Measurements from ENCODE around the gene ANGPTL2.
"Not testable (repeated sequence)": the region's sequence is repeated elsewhere in the genome, so short reads cannot be mapped to it uniquely, and the experiment has no call there.

The ANGPTL2 gene

GRCh38 chr9:127154390-127155191 is 32.2 kb upstream of the ANGPTL2 start:
- DNase-seq = no peak

GRCh38 chr9:127154003-127154389 is 31.6 kb upstream of the ANGPTL2 start:
- DNase-seq = no peak

- no peak for DNase-seq
These were observed 31.1 kb upstream of the ANGPTL2 start for GRCh38 chr9:127153501-127153900.

- DNase-seq = no peak
These were observed 27.3 kb upstream of the ANGPTL2 start for GRCh38 chr9:127149463-127150390.

GRCh38 chr9:127149010-127149409 is 26.6 kb upstream of the ANGPTL2 start:
- no peak for DNase-seq

GRCh38 chr9:127148014-127148413 is 25.6 kb upstream of the ANGPTL2 start:
- no peak for DNase-seq

GRCh38 chr9:127147251-127147650 is 24.8 kb upstream of the ANGPTL2 start:
- DNase-seq = no peak

GRCh38 chr9:127146841-127147240 is 24.4 kb upstream of the ANGPTL2 start:
- DNase-seq = not testable (repeated sequence)

- DNase-seq = no peak
These were observed 22.4 kb upstream of the ANGPTL2 start for GRCh38 chr9:127144670-127145445.

- no peak for DNase-seq
These were observed 21.6 kb upstream of the ANGPTL2 start for GRCh38 chr9:127143920-127144465.

GRCh38 chr9:127142931-127143464 is 20.6 kb upstream of the ANGPTL2 start:
- no peak for DNase-seq

- no peak for DNase-seq
These were observed 19.9 kb upstream of the ANGPTL2 start for GRCh38 chr9:127142291-127142690.

GRCh38 chr9:127140842-127141675 is 18.6 kb upstream of the ANGPTL2 start:
- DNase-seq = no peak

GRCh38 chr9:127140181-127140580 is 17.7 kb upstream of the ANGPTL2 start:
- no peak for DNase-seq

- DNase-seq = no peak
These were observed 17.3 kb upstream of the ANGPTL2 start for GRCh38 chr9:127139775-127140174.

- DNase-seq = no peak
These were observed 16.8 kb upstream of the ANGPTL2 start for GRCh38 chr9:127139071-127139731.

GRCh38 chr9:127138444-127138843 is 16.0 kb upstream of the ANGPTL2 start:
- DNase-seq = no peak

GRCh38 chr9:127137640-127138360 is 15.4 kb upstream of the ANGPTL2 start:
- DNase-seq = no peak

GRCh38 chr9:127136880-127137639 is 14.6 kb upstream of the ANGPTL2 start:
- no peak for DNase-seq

Measured in activated CD4-positive, alpha-beta T cell treated with anti-CD3 and anti-CD28 coated beads, Interleukin-2, amount 50 U/mL, for 4 hours (primary cell).